ENCODE measurements around the gene TAX1BP3.
A peak's percentile ranks its signal among the peaks of the same experiment; 100 is the strongest.

Gene TAX1BP3

GRCh38 chr17:3688027-3688553, 19.7 kb upstream of the TAX1BP3 start:
- no peak for DNase-seq

- DNase-seq = no peak
Measured at GRCh38 chr17:3685174-3685573, 16.8 kb upstream of the TAX1BP3 start.

- DNase-seq = peak; percentile 59
Measured at GRCh38 chr17:3683054-3683511, 14.7 kb upstream of the TAX1BP3 start.

- no peak for DNase-seq
Measured at GRCh38 chr17:3682033-3682432, 13.7 kb upstream of the TAX1BP3 start.

GRCh38 chr17:3681565-3681964, 13.2 kb upstream of the TAX1BP3 start:
- DNase-seq = no peak

GRCh38 chr17:3681057-3681456, 12.7 kb upstream of the TAX1BP3 start:
- no peak for DNase-seq

- DNase-seq = no peak
Measured at GRCh38 chr17:3679531-3680126, 11.3 kb upstream of the TAX1BP3 start.

- DNase-seq = no peak
Measured at GRCh38 chr17:3678821-3679530, 10.6 kb upstream of the TAX1BP3 start.

- DNase-seq = no peak
Measured at GRCh38 chr17:3678095-3678820, 9.9 kb upstream of the TAX1BP3 start.

GRCh38 chr17:3675886-3676285, 7.5 kb upstream of the TAX1BP3 start:
- DNase-seq = no peak

- no peak for DNase-seq
Measured at GRCh38 chr17:3672571-3672970, 4.2 kb upstream of the TAX1BP3 start.

GRCh38 chr17:3669548-3669947, 1.2 kb upstream of the TAX1BP3 start:
- no peak for DNase-seq

- no peak for DNase-seq
Measured at GRCh38 chr17:3669085-3669347, 638 bp upstream of the TAX1BP3 start.

GRCh38 chr17:3667366-3668278, 756 bp downstream of the TAX1BP3 start:
- no peak for DNase-seq

GRCh38 chr17:3666516-3666915, 1.9 kb downstream of the TAX1BP3 start:
- no peak for DNase-seq

- DNase-seq = no peak
Measured at GRCh38 chr17:3665834-3666233, 2.5 kb downstream of the TAX1BP3 start.

- no peak for DNase-seq
Measured at GRCh38 chr17:3663102-3664011, 5.0 kb downstream of the TAX1BP3 start.

GRCh38 chr17:3660311-3660891, 8.0 kb downstream of the TAX1BP3 start:
- no peak for DNase-seq

- no peak for DNase-seq
Measured at GRCh38 chr17:3659541-3660111, 8.8 kb downstream of the TAX1BP3 start.

GRCh38 chr17:3658784-3659449, 9.5 kb downstream of the TAX1BP3 start:
- DNase-seq = no peak

Data from activated CD4-positive, CD25-positive, alpha-beta regulatory T cell treated with anti-CD3 and anti-CD28 coated beads, Interleukin-2, amount 50 U/mL, for 72 hours (primary cell).